K562 (cell line): ENCODE results near the gene MOB3C. TPM values are rescaled to one million over a fixed set of nuclear protein-coding genes. Genes with fewer than 3 reads are reported as not detected.

ENCODE experiments used
- CEBPG ChIP-seq, 3 experiments: fragments of 200-800 bp in 1 of 3; sonication (Bioruptor generic) in 1 of 3; sonication (generic) in 1 of 3; formaldehyde crosslinking in 1 of 3; IDR thresholded peaks in 2 of 3; conservative IDR thresholded peaks in 1 of 3; 2 replicates each; pipeline versions ENCODE4 v1.6.1 to v1.8.0; 2016 to 2022; ENCODE audit warnings: missing compliant biosample characterization in 2 of 3, missing genetic modification characterization in 2 of 3, mild to moderate bottlenecking in 1 of 3, missing genetic modification reagents in 1 of 3
- ELF1 ChIP-seq: fragments of 200-800 bp; sonication (Bioruptor generic); IDR thresholded peaks from 2 replicates; pipeline ENCODE4 v1.6.1; 2016; ENCODE audit warnings: missing genetic modification characterization, missing compliant biosample characterization
- GATAD2A ChIP-seq: fragments of 450-650 bp; IDR thresholded peaks from 2 replicates; pipeline ENCODE4 v1.6.1; 2017
- HDAC6 ChIP-seq: IDR thresholded peaks from 2 replicates; pipeline ENCODE4 v1.6.1; 2012; ENCODE audit warnings: low read depth, mild to moderate bottlenecking, control low read depth, inconsistent platforms, low read length, moderate library complexity
- ILF3 ChIP-seq: fragments of 450-650 bp; IDR thresholded peaks from 2 replicates; pipeline ENCODE4 v1.6.1; 2018; ENCODE audit warnings: antibody characterized with exemption, mild to moderate bottlenecking, moderate library complexity, borderline replicate concordance
- NFYB ChIP-seq: IDR thresholded peaks from 2 replicates; pipeline ENCODE4 v1.6.1; 2011; ENCODE audit warnings: mild to moderate bottlenecking, moderate library complexity; ENCODE audit not compliant: insufficient read length; ENCODE audit errors: extremely low read depth
- NR2F6 ChIP-seq: fragments of 450-650 bp; formaldehyde crosslinking; IDR thresholded peaks from 2 replicates; pipeline ENCODE4 v1.4.0; 2020; ENCODE audit warnings: mild to moderate bottlenecking
- PCBP2 ChIP-seq: fragments of 200-400 bp; formaldehyde crosslinking; IDR thresholded peaks from 2 replicates; pipeline ENCODE4 v1.6.1; 2018; ENCODE audit warnings: low read length, low read depth, mild to moderate bottlenecking, moderate library complexity; ENCODE audit not compliant: poor library complexity, severe bottlenecking
- RBBP5 ChIP-seq: fragments of 200-600 bp; sonication (generic); IDR thresholded peaks from 2 replicates; pipeline ENCODE4 v1.6.1; 2012; ENCODE audit warnings: borderline replicate concordance, mild to moderate bottlenecking, low read length, control low read depth, inconsistent platforms; ENCODE audit not compliant: insufficient read depth, poor library complexity, severe bottlenecking
- RBM34 ChIP-seq: fragments of 200-400 bp; formaldehyde crosslinking; IDR thresholded peaks from 2 replicates; pipeline ENCODE4 v1.6.1; 2018; ENCODE audit warnings: low read length, borderline replicate concordance; ENCODE audit not compliant: insufficient read depth
- SMAD2 ChIP-seq: fragments of 150-350 bp; IDR thresholded peaks from 2 replicates; pipeline ENCODE4 v1.6.1; 2014; ENCODE audit warnings: low read depth, mild to moderate bottlenecking, low read length
- TAF9B ChIP-seq: fragments of 450-650 bp; IDR thresholded peaks from 2 replicates; pipeline ENCODE4 v1.6.1; 2018; ENCODE audit warnings: mild to moderate bottlenecking; ENCODE audit not compliant: partially characterized antibody
- TAL1 ChIP-seq: fragments of 450-650 bp; IDR thresholded peaks from 2 replicates; pipeline ENCODE4 v1.6.1; 2016; ENCODE audit warnings: mild to moderate bottlenecking
- TGIF2 ChIP-seq: sonication (generic); formaldehyde crosslinking; IDR thresholded peaks from 2 replicates; pipeline ENCODE4 v1.8.1; 2022; ENCODE audit warnings: mild to moderate bottlenecking, missing genetic modification reagents, moderate library complexity
- ZBED1 ChIP-seq: IDR thresholded peaks from 2 replicates; pipeline ENCODE4 v1.6.1; 2014
- ZNF121 ChIP-seq: sonication (generic); formaldehyde crosslinking; conservative IDR thresholded peaks from 2 replicates; pipeline ENCODE4 v1.8.0; 2022; ENCODE audit warnings: missing genetic modification reagents
- ZNF140 ChIP-seq: fragments of 250-450 bp; sonication (Bioruptor Pico); IDR thresholded peaks from 2 replicates; pipeline ENCODE4 v1.8.0; 2021; ENCODE audit warnings: moderate library complexity, mild to moderate bottlenecking, inconsistent platforms
- ZNF311 ChIP-seq: fragments of 250-450 bp; sonication (Bioruptor Pico); IDR thresholded peaks from 2 replicates; pipeline ENCODE4 v1.4.0; 2020; ENCODE audit warnings: mild to moderate bottlenecking, moderate library complexity
- ZNF696 ChIP-seq: fragments of 250-450 bp; sonication (Bioruptor Pico); conservative IDR thresholded peaks from 2 replicates; pipeline ENCODE4 v1.4.0; 2020; ENCODE audit warnings: mild to moderate bottlenecking, moderate library complexity
- ZNF778 ChIP-seq: fragments of 450-650 bp; formaldehyde crosslinking; IDR thresholded peaks from 2 replicates; pipeline ENCODE4 v1.4.0; 2020; ENCODE audit warnings: mild to moderate bottlenecking, moderate library complexity
- ZNF830 ChIP-seq: fragments of 250-450 bp; sonication (Bioruptor Pico); IDR thresholded peaks from 2 replicates; pipeline ENCODE4 v1.5.0; 2021; ENCODE audit warnings: mild to moderate bottlenecking
- polyA plus RNA-seq, 8 experiments: library from polyadenylated mRNA; depleted of rRNA in 4 of 8; stranded (reverse) in 5 of 8; unstranded in 3 of 8; fragments of >200 nt; fragmentation: Nextera tagmentation in 2 of 8; fragmentation: Illumina TruSeq in 1 of 8; extraction: Ambion mirVana in 2 of 8; extraction: Trizol in 1 of 8; gene quantifications; 2 replicates each; pipeline versions ENCODE4 v1.2.1 to v1.2.3, GENCODE V29; 2011 to 2014; ENCODE audit warnings: inconsistent platforms in 1 of 8, missing spikeins in 1 of 8
- total RNA-seq, 7 experiments: library from RNA; depleted of rRNA in 6 of 7; stranded (reverse); fragments of >200 nt in 6 of 7; fragmentation: Illumina TruSeq in 2 of 7; extraction: Trizol in 2 of 7; gene quantifications; 2 replicates each; pipeline versions ENCODE4 v1.2.1 to v1.2.3, GENCODE V29; 2011 to 2021; ENCODE audit warnings: low replicate concordance in 1 of 7
- TF ChIP-seq, protein P1 (sequence below): sonication (generic); IDR thresholded peaks from 2 replicates; pipeline ENCODE4 v1.6.1; 2016
- TF ChIP-seq, protein P2 (sequence below): fragments of 250-450 bp; sonication (Bioruptor Pico); IDR thresholded peaks from 2 replicates; pipeline ENCODE4 v1.8.0; 2021; ENCODE audit warnings: mild to moderate bottlenecking, moderate library complexity
- TF ChIP-seq, protein P3 (sequence below): fragments of 450-650 bp; formaldehyde crosslinking; IDR thresholded peaks from 2 replicates; pipeline ENCODE4 v1.4.0; 2022; ENCODE audit warnings: mild to moderate bottlenecking, moderate library complexity

MOB3C gene
- total and polyA plus RNA-seq, 9 of the 15 experiments (the other 6 are each of a cell fraction or from before 2014, with no cell fraction given), result 1.0 to 7.5 (median 3.7) TPM

DNA sequence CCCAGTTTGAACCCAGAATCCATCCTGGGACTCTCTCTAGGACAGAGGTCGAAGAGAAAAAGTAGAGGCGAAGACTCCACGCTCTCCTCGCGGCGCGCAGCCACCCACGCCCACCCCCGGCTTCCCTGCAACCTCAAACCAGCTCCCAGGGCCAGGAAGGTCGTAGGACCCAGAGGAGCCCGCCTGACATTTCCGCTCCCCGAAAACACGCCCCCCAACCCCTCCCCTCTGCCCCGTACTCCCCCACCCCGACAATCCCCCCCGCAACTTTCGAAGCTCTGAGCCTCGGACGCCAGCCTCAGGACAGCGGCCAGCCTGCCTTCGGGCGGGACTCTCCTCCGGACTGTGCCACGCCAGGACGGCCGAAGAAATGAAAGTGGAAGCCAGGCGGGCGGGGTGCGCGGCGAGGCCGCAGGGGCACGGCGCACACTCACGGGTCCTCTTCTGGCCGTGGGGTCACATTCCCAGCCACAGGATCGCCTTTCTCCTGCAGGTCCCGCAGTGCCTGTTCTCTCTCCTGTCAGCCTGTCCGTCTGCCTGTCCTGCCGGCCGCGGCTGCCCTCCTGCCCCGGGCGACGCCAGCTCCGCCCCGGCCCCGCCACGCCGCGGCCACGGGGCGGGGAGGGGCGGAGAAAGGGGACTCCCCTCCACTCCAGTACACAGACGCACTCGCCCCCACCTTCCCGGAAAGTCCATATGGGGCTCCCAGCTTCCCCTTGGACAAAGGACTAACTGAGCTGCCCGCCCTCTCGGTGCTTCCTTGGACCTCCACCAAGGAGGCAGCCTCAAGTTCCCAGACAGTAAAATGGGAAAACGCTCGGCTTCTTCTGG lies at the start of gene MOB3C (continued):
- TF ChIP-seq ZNF778 (CRISPR knock-in tag), result no peak
- TF ChIP-seq, protein P1, sequence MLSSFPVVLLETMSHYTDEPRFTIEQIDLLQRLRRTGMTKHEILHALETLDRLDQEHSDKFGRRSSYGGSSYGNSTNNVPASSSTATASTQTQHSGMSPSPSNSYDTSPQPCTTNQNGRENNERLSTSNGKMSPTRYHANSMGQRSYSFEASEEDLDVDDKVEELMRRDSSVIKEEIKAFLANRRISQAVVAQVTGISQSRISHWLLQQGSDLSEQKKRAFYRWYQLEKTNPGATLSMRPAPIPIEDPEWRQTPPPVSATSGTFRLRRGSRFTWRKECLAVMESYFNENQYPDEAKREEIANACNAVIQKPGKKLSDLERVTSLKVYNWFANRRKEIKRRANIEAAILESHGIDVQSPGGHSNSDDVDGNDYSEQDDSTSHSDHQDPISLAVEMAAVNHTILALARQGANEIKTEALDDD, result no peak
- TF ChIP-seq ZNF830 (CRISPR knock-in tag), result no peak
- no peak for TF ChIP-seq SMAD2
- no peak for TF ChIP-seq PCBP2
- TF ChIP-seq, protein P2, sequence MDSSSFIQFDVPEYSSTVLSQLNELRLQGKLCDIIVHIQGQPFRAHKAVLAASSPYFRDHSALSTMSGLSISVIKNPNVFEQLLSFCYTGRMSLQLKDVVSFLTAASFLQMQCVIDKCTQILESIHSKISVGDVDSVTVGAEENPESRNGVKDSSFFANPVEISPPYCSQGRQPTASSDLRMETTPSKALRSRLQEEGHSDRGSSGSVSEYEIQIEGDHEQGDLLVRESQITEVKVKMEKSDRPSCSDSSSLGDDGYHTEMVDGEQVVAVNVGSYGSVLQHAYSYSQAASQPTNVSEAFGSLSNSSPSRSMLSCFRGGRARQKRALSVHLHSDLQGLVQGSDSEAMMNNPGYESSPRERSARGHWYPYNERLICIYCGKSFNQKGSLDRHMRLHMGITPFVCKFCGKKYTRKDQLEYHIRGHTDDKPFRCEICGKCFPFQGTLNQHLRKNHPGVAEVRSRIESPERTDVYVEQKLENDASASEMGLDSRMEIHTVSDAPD (CRISPR knock-in tag), result no peak
- TF ChIP-seq ZNF121 (CRISPR knock-in tag), result no peak
- no peak for TF ChIP-seq TGIF2 (CRISPR knock-in tag)
- no peak for TF ChIP-seq NFYB
- no peak for TF ChIP-seq CEBPG (CRISPR knock-in tag; IDR thresholded peaks at IDR 0.05)
- TF ChIP-seq CEBPG (tag; conservative IDR thresholded peaks at IDR 0.05 in 1 of 2, IDR thresholded peaks at IDR 0.05 in 1 of 2), result no peak
- no peak for TF ChIP-seq ZNF140 (CRISPR knock-in tag)
- no peak for TF ChIP-seq ZNF696
- TF ChIP-seq, protein P3, sequence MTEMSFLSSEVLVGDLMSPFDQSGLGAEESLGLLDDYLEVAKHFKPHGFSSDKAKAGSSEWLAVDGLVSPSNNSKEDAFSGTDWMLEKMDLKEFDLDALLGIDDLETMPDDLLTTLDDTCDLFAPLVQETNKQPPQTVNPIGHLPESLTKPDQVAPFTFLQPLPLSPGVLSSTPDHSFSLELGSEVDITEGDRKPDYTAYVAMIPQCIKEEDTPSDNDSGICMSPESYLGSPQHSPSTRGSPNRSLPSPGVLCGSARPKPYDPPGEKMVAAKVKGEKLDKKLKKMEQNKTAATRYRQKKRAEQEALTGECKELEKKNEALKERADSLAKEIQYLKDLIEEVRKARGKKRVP, result no peak
- no peak for TF ChIP-seq ZNF311
- TF ChIP-seq TAF9B, result no peak
- no peak for TF ChIP-seq ELF1 (tag)
- TF ChIP-seq RBBP5, result peak; percentile 97
- no peak for TF ChIP-seq NR2F6
- TF ChIP-seq HDAC6, result no peak
- no peak for TF ChIP-seq GATAD2A
- TF ChIP-seq RBM34, result no peak
- TF ChIP-seq ZBED1, result no peak; the same call in 1 of the 2 replicates
- no peak for TF ChIP-seq TAL1
- no peak for TF ChIP-seq ILF3
